ENCODE measurements around the gene KNL1. TPM values are rescaled to one million over a fixed set of nuclear protein-coding genes. Genes with fewer than 3 reads are reported as not detected.
A peak's percentile ranks its signal among the peaks of the same experiment; 100 is the strongest.
"Not testable (repeated sequence)": the region's sequence is repeated elsewhere in the genome, so short reads cannot be mapped to it uniquely, and the experiment has no call there.

KNL1 gene
- total RNA-seq, 1 experiment from 2014 or later = 19.7 TPM

- Histone ChIP-seq H2BK120ac (ENCODE audit: low read depth, low read length, poor library complexity, severe bottlenecking) (no peak overlapping the region), H4K8ac (replicated peaks; ENCODE audit: insufficient read length, low read depth, low read length) (no peak overlapping the region), H3K56ac (ENCODE audit: insufficient read length, low read depth, low read length) (no peak overlapping the region), H3K4me2 (ENCODE audit: insufficient read depth, insufficient read length, low read length) (no peak overlapping the region), H3K23ac (ENCODE audit: insufficient read length, low read depth, low read length) (no peak overlapping the region), H3K79me2 (ENCODE audit: insufficient read depth, low read length) (no peaks in the 10 kb centered on the region), H3K27ac (ENCODE audit: insufficient read length, low read depth, low read length) (no peak overlapping the region), H3K9ac (ENCODE audit: extremely low read depth, insufficient read length, low read length) (no peak overlapping the region), H2AFZ (ENCODE audit: low read length) (no peak overlapping the region), H3K27me3 (ENCODE audit: insufficient read depth, low read length) (no peaks in the 10 kb centered on the region), H4K91ac (ENCODE audit: insufficient read length, low read depth, low read length) (no peak overlapping the region), H3K18ac (ENCODE audit: insufficient read length, low read depth, low read length) (no peak overlapping the region), H3K4me1 (ENCODE audit: insufficient read depth, low read length) (no peaks in the 10 kb centered on the region), H2BK5ac (ENCODE audit: insufficient read length, low read length) (no peak overlapping the region), H2BK15ac (ENCODE audit: low read depth, low read length) (no peak overlapping the region), H3K4ac (ENCODE audit: low read depth, low read length) (no peak overlapping the region), H2BK20ac (ENCODE audit: low read depth, low read length, poor library complexity, severe bottlenecking) (no peak overlapping the region), H3K23me2 (ENCODE audit: insufficient read length, low read depth, low read length, poor library complexity, severe bottlenecking) (no peaks in the 10 kb centered on the region), H4K20me1 (ENCODE audit: control insufficient read depth, insufficient read depth, insufficient read length) (no peaks in the 10 kb centered on the region), H3K14ac (ENCODE audit: insufficient read depth, low read length) (no peak overlapping the region), H2BK12ac (ENCODE audit: insufficient read length, low read depth, low read length) (no peak overlapping the region), H3K79me1 (ENCODE audit: insufficient read depth, low read depth, low read length, poor library complexity, severe bottlenecking) (no peaks in the 10 kb centered on the region), H2AK5ac (ENCODE audit: insufficient read length, low read length) (no peak overlapping the region), H3T11ph (ENCODE audit: low read length) (no peak overlapping the region), H4K5ac (ENCODE audit: insufficient read length, low read depth, low read length) (no peak overlapping the region), H3K9me3 (ENCODE audit: control insufficient read depth, low read depth, low read length) (no peaks in the 10 kb centered on the region)
- no peak for TF ChIP-seq CTCF (conservative IDR thresholded peaks at IDR 0.05)
- no CpG with 5 or more reads among the region's 7 CpGs for WGBS (ENCODE audit: extremely low coverage, insufficient read length, low lambda C conversion rate)
- H3K27me3 Mint-ChIP-seq (ENCODE audit: low read depth) = no peaks in the 10 kb centered on the region
- no peak for DNase-seq
- no peak overlapping the region for H3K4me3 Mint-ChIP-seq
- H3K36me3 Mint-ChIP-seq (ENCODE audit: insufficient read depth in 1 of 3, low read depth in 3 of 3) = peaks cover 4 to 25% (median 11%) of the 10 kb centered on the region in 3 experiments; a peak in 5 of 7 replicates
- H3K9me3 Mint-ChIP-seq = no peaks in the 10 kb centered on the region; a peak in 1 of 5 replicates
- peak overlapping the region in 1 of 3 experiments; percentile 23; a peak in 1 of 7 replicates for H3K27ac Mint-ChIP-seq
- H3K4me1 Mint-ChIP-seq = no peaks in the 10 kb centered on the region
Observed at GRCh38 chr15:40664909-40665308, 70.9 kb downstream of the KNL1 start.

- H3K27me3 ChIP-seq (ENCODE audit: insufficient read depth, low read length); DNase-seq; H3K23ac ChIP-seq (ENCODE audit: insufficient read length, low read depth, low read length): not testable (repeated sequence)
Observed at GRCh38 chr15:40676290-40676689, 82.2 kb downstream of the KNL1 start.

More at GRCh38 chr15:40676290-40676689, 82.2 kb downstream of the KNL1 start:
- H3K56ac ChIP-seq (ENCODE audit: insufficient read length, low read depth, low read length); H2BK12ac ChIP-seq (ENCODE audit: insufficient read length, low read depth, low read length); H2BK5ac ChIP-seq (ENCODE audit: insufficient read length, low read length); H3K4me1 Mint-ChIP-seq; H2AFZ ChIP-seq (ENCODE audit: low read length); H3K23me2 ChIP-seq (ENCODE audit: insufficient read length, low read depth, low read length, poor library complexity, severe bottlenecking); H3K4me1 ChIP-seq (ENCODE audit: insufficient read depth, low read length); H2BK120ac ChIP-seq (ENCODE audit: low read depth, low read length, poor library complexity, severe bottlenecking); H4K5ac ChIP-seq (ENCODE audit: insufficient read length, low read depth, low read length); H3K79me1 ChIP-seq (ENCODE audit: insufficient read depth, low read depth, low read length, poor library complexity, severe bottlenecking); H3T11ph ChIP-seq (ENCODE audit: low read length); H3K4me3 Mint-ChIP-seq; H2BK15ac ChIP-seq (ENCODE audit: low read depth, low read length); H3K14ac ChIP-seq (ENCODE audit: insufficient read depth, low read length); H4K20me1 ChIP-seq (ENCODE audit: control insufficient read depth, insufficient read depth, insufficient read length); H3K27ac Mint-ChIP-seq; H4K91ac ChIP-seq (ENCODE audit: insufficient read length, low read depth, low read length); H3K79me2 ChIP-seq (ENCODE audit: insufficient read depth, low read length); H3K4ac ChIP-seq (ENCODE audit: low read depth, low read length); H2AK5ac ChIP-seq (ENCODE audit: insufficient read length, low read length); H3K9me3 ChIP-seq (ENCODE audit: control insufficient read depth, low read depth, low read length); H3K27me3 Mint-ChIP-seq (ENCODE audit: low read depth); H4K8ac ChIP-seq (replicated peaks; ENCODE audit: insufficient read length, low read depth, low read length); H3K4me2 ChIP-seq (ENCODE audit: insufficient read depth, insufficient read length, low read length); H3K18ac ChIP-seq (ENCODE audit: insufficient read length, low read depth, low read length); H3K9ac ChIP-seq (ENCODE audit: extremely low read depth, insufficient read length, low read length); H2BK20ac ChIP-seq (ENCODE audit: low read depth, low read length, poor library complexity, severe bottlenecking); H3K27ac ChIP-seq (ENCODE audit: insufficient read length, low read depth, low read length); H3K36me3 Mint-ChIP-seq (ENCODE audit: insufficient read depth in 1 of 3, low read depth in 3 of 3): not testable (repeated sequence)
- no CpG with 5 or more reads among the region's 6 CpGs for WGBS (ENCODE audit: extremely low coverage, insufficient read length, low lambda C conversion rate)
- H3K9me3 Mint-ChIP-seq = peaks cover 11 to 14% of the 10 kb centered on the region in 2 experiments
